HepG2 (cell line): Measurements from ENCODE around the gene APOA1. TPM values are rescaled to one million over a fixed set of nuclear protein-coding genes. Genes with fewer than 3 reads are reported as not detected.
A peak's percentile ranks its signal among the peaks of the same experiment; 100 is the strongest.

Source experiments
- AHR ChIP-seq: IDR thresholded peaks from 2 replicates; pipeline ENCODE4 v1.6.1; 2018; ENCODE audit warnings: missing genetic modification reagents, missing compliant biosample characterization
- CENPT ChIP-seq: sonication (generic); formaldehyde crosslinking; IDR thresholded peaks from 2 replicates; pipeline ENCODE4 v1.8.0; 2022; ENCODE audit warnings: low read depth, mild to moderate bottlenecking, moderate library complexity, missing genetic modification reagents
- FOSL1 ChIP-seq: sonication (generic); formaldehyde crosslinking; IDR thresholded peaks from 2 replicates; pipeline ENCODE4 v1.9.0; 2021; ENCODE audit warnings: missing genetic modification reagents, borderline replicate concordance
- ISX ChIP-seq: sonication (generic); formaldehyde crosslinking; conservative IDR thresholded peaks from 2 replicates; pipeline ENCODE4 v1.5.0; 2020; ENCODE audit warnings: missing genetic modification reagents
- MXI1 ChIP-seq: IDR thresholded peaks from 3 replicates; pipeline ENCODE4 v1.6.1; 2012; ENCODE audit warnings: low read depth, low read length, inconsistent platforms, borderline replicate concordance
- NPAS2 ChIP-seq: sonication (generic); formaldehyde crosslinking; IDR thresholded peaks from 2 replicates; pipeline ENCODE4 v1.8.0; 2022; ENCODE audit warnings: mild to moderate bottlenecking, missing genetic modification reagents, borderline replicate concordance
- PRMT3 ChIP-seq: sonication (generic); formaldehyde crosslinking; IDR thresholded peaks from 2 replicates; pipeline ENCODE4 v1.8.1; 2022; ENCODE audit warnings: low read depth, mild to moderate bottlenecking, moderate library complexity, missing genetic modification reagents, borderline replicate concordance
- RFXANK ChIP-seq: IDR thresholded peaks from 2 replicates; pipeline ENCODE4 v1.6.1; 2016
- SCMH1 ChIP-seq: sonication (generic); formaldehyde crosslinking; IDR thresholded peaks from 2 replicates; pipeline ENCODE4 v1.9.0; 2021; ENCODE audit warnings: missing genetic modification reagents, mild to moderate bottlenecking, borderline replicate concordance
- SETDB1 ChIP-seq: sonication (generic); formaldehyde crosslinking; IDR thresholded peaks from 2 replicates; pipeline ENCODE4 v1.5.1; 2020; ENCODE audit warnings: missing genetic modification reagents, mild to moderate bottlenecking, borderline replicate concordance
- SMARCE1 ChIP-seq: fragments of 450-650 bp; IDR thresholded peaks from 2 replicates; pipeline ENCODE4 v1.6.1; 2017; ENCODE audit warnings: borderline replicate concordance
- TBP ChIP-seq: sonication (generic); formaldehyde crosslinking; IDR thresholded peaks from 2 replicates; pipeline ENCODE4 v1.5.0; 2020; ENCODE audit warnings: missing genetic modification reagents
- ZBTB38 ChIP-seq: sonication (generic); formaldehyde crosslinking; IDR thresholded peaks from 2 replicates; pipeline ENCODE4 v1.5.1; 2020; ENCODE audit warnings: mild to moderate bottlenecking, missing genetic modification reagents
- ZBTB42 ChIP-seq: sonication (generic); formaldehyde crosslinking; IDR thresholded peaks from 2 replicates; pipeline ENCODE4 v1.5.0; 2020; ENCODE audit warnings: mild to moderate bottlenecking, missing genetic modification reagents
- ZFP82 ChIP-seq: sonication (generic); formaldehyde crosslinking; IDR thresholded peaks from 2 replicates; pipeline ENCODE4 v1.5.1; 2020; ENCODE audit warnings: mild to moderate bottlenecking, missing genetic modification reagents, borderline replicate concordance
- ZNF737 ChIP-seq: sonication (generic); formaldehyde crosslinking; IDR thresholded peaks from 2 replicates; pipeline ENCODE4 v1.5.0; 2020; ENCODE audit warnings: missing genetic modification reagents, mild to moderate bottlenecking, borderline replicate concordance
- ZNF761 ChIP-seq: sonication (generic); formaldehyde crosslinking; conservative IDR thresholded peaks from 2 replicates; pipeline ENCODE4 v1.4.0; 2020; ENCODE audit warnings: mild to moderate bottlenecking, missing genetic modification reagents
- ZNF816 ChIP-seq: sonication (generic); formaldehyde crosslinking; IDR thresholded peaks from 2 replicates; pipeline ENCODE4 v1.8.0; 2022; ENCODE audit warnings: missing genetic modification reagents, mild to moderate bottlenecking, borderline replicate concordance
- ZNF839 ChIP-seq: sonication (generic); formaldehyde crosslinking; IDR thresholded peaks from 2 replicates; pipeline ENCODE4 v1.4.0; 2020; ENCODE audit warnings: missing genetic modification reagents, mild to moderate bottlenecking, borderline replicate concordance
- ZNF883 ChIP-seq: sonication (generic); formaldehyde crosslinking; IDR thresholded peaks from 2 replicates; pipeline ENCODE4 v1.5.1; 2020; ENCODE audit warnings: mild to moderate bottlenecking, missing genetic modification reagents; ENCODE audit errors: not compliant biosample characterization
- polyA plus RNA-seq, 8 experiments: library from polyadenylated mRNA; depleted of rRNA in 3 of 8; stranded (reverse) in 7 of 8; unstranded in 1 of 8; fragments of >200 nt; fragmentation: Illumina TruSeq in 4 of 8; extraction: Trizol in 4 of 8; gene quantifications; 2 replicates each; pipeline versions ENCODE4 v1.2.1 to v1.2.3, GENCODE V29; 2011 to 2016; ENCODE audit warnings: low read depth in 4 of 8, missing spikeins in 1 of 8, mixed read lengths in 1 of 8; ENCODE audit not compliant: insufficient read depth in 1 of 8
- total RNA-seq, 5 experiments: library from RNA; depleted of rRNA; stranded (reverse); fragments of >200 nt; fragmentation: Illumina TruSeq; extraction: Trizol; gene quantifications; 2 replicates each; pipeline ENCODE4 v1.2.3, GENCODE V29; 2016; ENCODE audit warnings: low read depth in 1 of 5
- TF ChIP-seq, protein P1 (sequence below): IDR thresholded peaks from 2 replicates; pipeline ENCODE4 v1.6.1; 2016; ENCODE audit warnings: missing biosample characterization, missing genetic modification reagents, low read depth
- TF ChIP-seq, protein P2 (sequence below): sonication (generic); formaldehyde crosslinking; IDR thresholded peaks from 2 replicates; pipeline ENCODE4 v1.5.0; 2020; ENCODE audit warnings: missing genetic modification reagents
- TF ChIP-seq, protein P3 (sequence below), 2 experiments: sonication (generic) in 1 of 2; formaldehyde crosslinking in 1 of 2; IDR thresholded peaks; 2 replicates each; pipeline versions ENCODE4 v1.4.0 to v1.6.1; 2016 to 2020; ENCODE audit warnings: borderline replicate concordance in 1 of 2, low read depth in 1 of 2, mild to moderate bottlenecking in 1 of 2, missing genetic modification reagents in 1 of 2

Gene APOA1
- total and polyA plus RNA-seq, 2 of the 13 experiments (the other 11 are each of a cell fraction or from before 2014, with no cell fraction given): 1,973 to 5,485 TPM

DNA sequence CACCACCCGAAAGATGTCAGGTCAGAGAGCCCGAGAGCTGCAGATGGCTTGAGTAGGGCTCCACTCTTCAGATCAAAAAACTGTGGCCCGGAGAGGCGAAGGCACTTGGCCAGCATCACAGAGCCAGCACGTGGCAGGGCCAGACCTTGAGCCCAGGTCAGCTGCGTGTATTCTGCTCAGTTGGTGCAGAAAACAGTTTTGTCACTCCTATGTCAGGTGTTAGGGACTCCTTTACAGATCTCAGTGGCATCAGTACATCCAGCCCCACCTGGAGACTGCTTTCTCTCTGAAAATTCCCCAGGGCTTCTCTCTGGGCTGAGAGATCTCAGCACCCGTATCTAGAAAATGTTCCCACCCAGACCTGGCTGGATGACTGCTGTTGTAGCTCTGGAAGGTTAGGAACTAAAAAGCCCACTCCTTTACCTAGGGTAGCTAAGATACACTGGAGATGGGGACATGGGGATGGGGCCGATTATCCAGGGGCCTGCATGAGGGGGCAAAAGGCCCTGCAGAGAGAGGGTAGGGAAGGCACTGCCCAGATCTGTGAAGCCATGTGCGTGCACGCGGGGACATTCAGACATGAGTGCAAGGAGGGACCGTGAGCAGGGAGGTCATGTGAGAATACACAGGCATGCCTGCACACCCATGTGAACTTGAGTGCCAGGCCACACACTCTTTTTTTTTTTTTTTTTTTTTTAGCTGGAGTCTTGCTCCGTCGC is 3.4 kb downstream of the APOA1 start (continued):
- no peak for TF ChIP-seq SETDB1 (CRISPR knock-in tag)
- TF ChIP-seq ZNF839: no peak; the same call in 1 of the 2 replicates
- 0 out of 2 replicates have a peak, but pooled peaks have one; percentile 3 for TF ChIP-seq PRMT3 (CRISPR knock-in tag)
- TF ChIP-seq, protein P1, sequence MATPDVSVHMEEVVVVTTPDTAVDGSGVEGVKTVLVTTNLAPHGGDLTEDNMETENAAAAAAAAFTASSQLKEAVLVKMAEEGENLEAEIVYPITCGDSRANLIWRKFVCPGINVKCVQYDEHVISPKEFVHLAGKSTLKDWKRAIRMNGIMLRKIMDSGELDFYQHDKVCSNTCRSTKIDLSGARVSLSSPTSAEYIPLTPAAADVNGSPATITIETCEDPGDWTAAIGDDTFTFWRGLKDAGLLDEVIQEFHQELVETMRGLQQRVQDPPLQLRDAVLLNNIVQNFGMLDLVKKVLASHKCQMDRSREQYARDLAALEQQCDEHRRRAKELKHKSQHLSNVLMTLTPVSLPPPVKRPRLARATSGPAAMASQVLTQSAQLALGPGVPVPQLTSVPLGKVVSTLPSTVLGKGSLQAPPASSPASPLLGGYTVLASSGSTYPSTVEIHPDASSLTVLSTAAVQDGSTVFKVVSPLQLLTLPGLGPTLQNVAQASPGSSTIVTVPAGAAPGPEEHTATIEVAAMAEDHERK (CRISPR knock-in tag): no peak
- TF ChIP-seq ZNF816: no peak
- TF ChIP-seq ZBTB38 (CRISPR knock-in tag): no peak
- no peak for TF ChIP-seq ZNF737
- no peak for TF ChIP-seq ZNF761
- peak; percentile 57; the same call in 1 of the 3 replicates for TF ChIP-seq MXI1
- TF ChIP-seq ISX (CRISPR knock-in tag): no peak
- TF ChIP-seq NPAS2: no peak
- TF ChIP-seq SCMH1 (CRISPR knock-in tag): no peak
- TF ChIP-seq CENPT: no peak
- no peak for TF ChIP-seq SMARCE1
- no peak for TF ChIP-seq TBP (CRISPR knock-in tag)
- no peak; the same call in 1 of the 2 replicates for TF ChIP-seq ZBTB42
- TF ChIP-seq FOSL1: no peak
- TF ChIP-seq ZFP82 (CRISPR knock-in tag): peak; percentile 50; the same call in 1 of the 2 replicates
- TF ChIP-seq, protein P2, sequence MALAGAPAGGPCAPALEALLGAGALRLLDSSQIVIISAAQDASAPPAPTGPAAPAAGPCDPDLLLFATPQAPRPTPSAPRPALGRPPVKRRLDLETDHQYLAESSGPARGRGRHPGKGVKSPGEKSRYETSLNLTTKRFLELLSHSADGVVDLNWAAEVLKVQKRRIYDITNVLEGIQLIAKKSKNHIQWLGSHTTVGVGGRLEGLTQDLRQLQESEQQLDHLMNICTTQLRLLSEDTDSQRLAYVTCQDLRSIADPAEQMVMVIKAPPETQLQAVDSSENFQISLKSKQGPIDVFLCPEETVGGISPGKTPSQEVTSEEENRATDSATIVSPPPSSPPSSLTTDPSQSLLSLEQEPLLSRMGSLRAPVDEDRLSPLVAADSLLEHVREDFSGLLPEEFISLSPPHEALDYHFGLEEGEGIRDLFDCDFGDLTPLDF (CRISPR knock-in tag): no peak
- no peak for TF ChIP-seq AHR (CRISPR knock-in tag)
- TF ChIP-seq, protein P3, sequence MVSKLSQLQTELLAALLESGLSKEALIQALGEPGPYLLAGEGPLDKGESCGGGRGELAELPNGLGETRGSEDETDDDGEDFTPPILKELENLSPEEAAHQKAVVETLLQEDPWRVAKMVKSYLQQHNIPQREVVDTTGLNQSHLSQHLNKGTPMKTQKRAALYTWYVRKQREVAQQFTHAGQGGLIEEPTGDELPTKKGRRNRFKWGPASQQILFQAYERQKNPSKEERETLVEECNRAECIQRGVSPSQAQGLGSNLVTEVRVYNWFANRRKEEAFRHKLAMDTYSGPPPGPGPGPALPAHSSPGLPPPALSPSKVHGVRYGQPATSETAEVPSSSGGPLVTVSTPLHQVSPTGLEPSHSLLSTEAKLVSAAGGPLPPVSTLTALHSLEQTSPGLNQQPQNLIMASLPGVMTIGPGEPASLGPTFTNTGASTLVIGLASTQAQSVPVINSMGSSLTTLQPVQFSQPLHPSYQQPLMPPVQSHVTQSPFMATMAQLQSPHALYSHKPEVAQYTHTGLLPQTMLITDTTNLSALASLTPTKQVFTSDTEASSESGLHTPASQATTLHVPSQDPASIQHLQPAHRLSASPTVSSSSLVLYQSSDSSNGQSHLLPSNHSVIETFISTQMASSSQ (IDR thresholded peaks at IDR 0.05; ENCODE audit: low read depth): no peak
- TF ChIP-seq, protein P3 (CRISPR knock-in tag; IDR thresholded peaks at IDR 0.05; ENCODE audit: borderline replicate concordance): peak; percentile 67; the same call in 1 of the 2 replicates
- TF ChIP-seq RFXANK (CRISPR knock-in tag): 0 out of 2 replicates have a peak, but pooled peaks have one; percentile 33
- no peak for TF ChIP-seq ZNF883 (CRISPR knock-in tag)
